Cerebellar cortex (tissue), 1 donor: ENCODE measurements around the gene TAF10.

Experiments
- DNase-seq: peaks from one replicate; pipeline ENCODE4 v3.0.0-alpha.2; 2015; ENCODE audit warnings: low spot score

Gene TAF10

DNA sequence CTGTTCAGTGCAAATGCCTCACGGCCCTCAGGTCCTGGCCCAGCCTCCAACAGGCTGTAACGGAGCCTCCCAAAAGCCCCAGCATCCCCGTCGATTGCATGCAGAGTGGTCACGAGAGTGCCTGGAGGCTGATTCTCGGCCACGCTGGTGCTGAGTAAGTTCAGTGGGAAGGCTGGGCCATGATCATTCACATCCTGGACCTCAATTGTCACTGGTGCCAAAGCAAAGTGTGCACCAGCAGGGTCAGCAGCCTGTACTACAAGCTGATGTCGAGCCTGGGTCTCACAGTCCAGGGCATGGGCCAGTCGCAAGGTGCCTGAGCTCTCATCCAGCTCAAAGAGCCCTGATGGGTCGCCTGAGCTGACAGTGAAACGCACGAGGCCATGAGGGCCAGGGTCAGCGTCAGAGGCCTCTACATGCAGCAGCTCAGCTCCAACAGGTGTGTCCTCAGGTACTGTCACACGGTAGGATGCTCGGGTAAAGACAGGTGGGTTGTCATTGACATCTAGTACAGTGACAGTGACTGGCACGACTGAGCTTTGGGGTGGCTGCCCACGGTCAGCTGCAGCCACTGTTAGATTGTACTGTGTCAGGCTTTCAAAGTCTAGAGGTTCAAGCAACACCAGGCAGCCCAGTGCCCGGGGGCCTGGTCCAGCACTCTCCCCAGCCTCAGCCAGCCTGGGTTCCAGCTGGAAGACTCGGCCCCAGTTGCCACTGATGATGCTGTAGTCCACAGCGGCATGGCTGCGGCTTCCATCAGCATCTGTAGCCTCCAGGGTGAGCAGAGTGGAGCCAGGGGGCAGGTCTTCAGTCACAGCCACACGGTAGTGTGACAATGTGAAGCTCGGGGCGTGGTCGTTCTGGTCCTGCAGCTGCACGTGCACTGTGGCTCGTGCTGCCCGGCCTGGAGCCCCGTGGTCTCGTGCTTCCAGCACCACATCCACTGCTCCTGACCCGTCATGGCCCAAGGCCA, 11.7 kb upstream of the TAF10 start:
- no peak for DNase-seq

- no peak for DNase-seq
These were observed 10.5 kb upstream of the TAF10 start for GRCh38 chr11:6622261-6623171.

DNA sequence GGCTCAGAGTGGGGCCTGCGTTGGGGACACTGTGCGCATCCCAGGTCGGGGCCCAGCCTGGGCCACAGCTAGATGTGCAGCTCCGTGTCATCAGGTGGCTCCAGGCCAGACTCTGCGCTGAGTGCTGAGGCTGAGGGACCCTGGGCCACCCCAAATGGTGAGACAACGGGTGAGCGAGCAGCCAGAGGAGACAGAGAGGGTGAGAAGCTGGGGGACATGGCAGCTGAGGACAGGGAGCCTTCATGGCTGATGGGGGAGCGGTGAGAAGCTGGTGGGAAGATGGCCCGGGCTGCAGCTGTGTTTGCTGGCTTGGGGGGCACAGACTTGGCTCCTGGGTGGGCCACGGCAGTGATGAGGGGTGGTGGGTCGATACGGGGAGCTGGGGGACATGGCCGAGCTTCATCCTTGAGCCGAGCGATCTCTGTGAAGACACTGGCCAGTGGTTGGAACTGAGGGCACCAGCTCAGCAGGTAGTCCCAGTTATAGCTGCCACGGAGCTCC, 9.7 kb upstream of the TAF10 start:
- DNase-seq, result no peak

GRCh38 chr11:6620636-6621035, 8.6 kb upstream of the TAF10 start:
- no peak for DNase-seq

- DNase-seq, result peak; percentile 99
These were observed 7.2 kb upstream of the TAF10 start, which contains the start of gene TPP1 for GRCh38 chr11:6619004-6619745. Gene TPP1 (minus strand): TSS chr11:6619422. CDS start chr11:6619400, 22 bp downstream.

- peak; percentile 33 for DNase-seq
These were observed 6.3 kb upstream of the TAF10 start for GRCh38 chr11:6618117-6619003.

- no peak for DNase-seq
These were observed 5.3 kb upstream of the TAF10 start for GRCh38 chr11:6617315-6617781.

- DNase-seq, result no peak
These were observed 4.7 kb upstream of the TAF10 start for GRCh38 chr11:6616596-6617250.

GRCh38 chr11:6615882-6616585, 4.0 kb upstream of the TAF10 start:
- no peak for DNase-seq

- no peak for DNase-seq
These were observed 3.0 kb upstream of the TAF10 start for GRCh38 chr11:6615046-6615445.

GRCh38 chr11:6614446-6614845, 2.4 kb upstream of the TAF10 start:
- DNase-seq, result no peak

GRCh38 chr11:6613496-6613895, 1.5 kb upstream of the TAF10 start:
- no peak for DNase-seq

DNA sequence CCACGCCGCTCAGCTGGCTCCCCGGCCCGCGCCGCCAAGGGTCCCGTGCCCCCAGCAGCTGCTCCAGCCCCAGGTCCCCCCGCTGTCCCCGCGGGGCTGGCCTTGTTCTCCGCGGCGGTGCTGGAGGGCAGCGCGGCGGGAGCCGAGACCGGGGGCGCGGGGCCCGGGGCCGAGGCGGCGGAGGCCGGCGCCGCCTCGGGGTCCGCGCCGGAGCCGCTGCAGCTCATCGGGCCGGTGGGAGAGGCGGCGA, 128 bp downstream of the TAF10 start:
- no peak for DNase-seq

DNA sequence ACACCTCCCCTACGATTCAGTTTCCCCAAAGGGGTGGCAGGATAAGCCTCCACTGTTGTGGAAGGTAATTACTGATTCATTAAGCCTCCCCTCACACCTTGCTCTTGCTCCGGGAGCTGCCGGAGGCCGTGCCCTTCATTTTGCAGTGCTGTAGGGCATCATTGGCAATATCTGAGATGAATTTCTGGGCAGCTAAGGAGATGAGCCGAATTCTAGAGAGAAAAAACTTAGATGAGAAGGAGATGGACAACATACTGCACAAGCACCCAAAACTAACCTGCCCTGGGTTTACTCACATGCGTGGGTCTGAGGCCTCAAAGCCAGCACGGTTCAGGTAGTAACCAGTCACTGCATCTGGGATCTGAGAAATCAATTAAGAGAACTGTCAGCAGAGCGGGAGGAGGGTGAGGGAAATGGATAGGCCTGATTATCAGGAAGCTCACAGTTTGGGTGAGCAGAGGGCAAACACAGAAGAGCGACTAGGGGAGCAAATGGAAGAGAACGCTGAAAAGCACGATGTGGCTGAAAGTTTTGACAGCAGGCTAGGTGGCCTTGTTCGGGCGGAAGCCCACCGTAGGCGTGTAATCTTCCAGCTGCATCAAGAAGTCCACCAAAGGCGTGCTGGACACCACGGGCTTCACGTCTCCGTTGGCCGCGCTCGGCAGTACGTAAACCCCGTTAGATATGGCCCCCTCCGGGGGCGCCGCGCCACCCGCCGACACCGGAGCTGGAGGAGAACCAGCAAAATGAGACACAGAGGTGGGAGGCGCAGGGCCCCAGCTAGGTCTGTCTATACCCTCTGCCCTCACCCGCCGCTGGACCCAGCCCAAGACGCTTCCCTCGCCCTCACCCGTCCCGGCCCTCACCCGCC, 689 bp downstream of the TAF10 start:
- peak; percentile 22 for DNase-seq

GRCh38 chr11:6610591-6610990, 1.4 kb downstream of the TAF10 start:
- DNase-seq, result no peak

GRCh38 chr11:6609502-6610015, 2.5 kb downstream of the TAF10 start:
- no peak for DNase-seq

DNA sequence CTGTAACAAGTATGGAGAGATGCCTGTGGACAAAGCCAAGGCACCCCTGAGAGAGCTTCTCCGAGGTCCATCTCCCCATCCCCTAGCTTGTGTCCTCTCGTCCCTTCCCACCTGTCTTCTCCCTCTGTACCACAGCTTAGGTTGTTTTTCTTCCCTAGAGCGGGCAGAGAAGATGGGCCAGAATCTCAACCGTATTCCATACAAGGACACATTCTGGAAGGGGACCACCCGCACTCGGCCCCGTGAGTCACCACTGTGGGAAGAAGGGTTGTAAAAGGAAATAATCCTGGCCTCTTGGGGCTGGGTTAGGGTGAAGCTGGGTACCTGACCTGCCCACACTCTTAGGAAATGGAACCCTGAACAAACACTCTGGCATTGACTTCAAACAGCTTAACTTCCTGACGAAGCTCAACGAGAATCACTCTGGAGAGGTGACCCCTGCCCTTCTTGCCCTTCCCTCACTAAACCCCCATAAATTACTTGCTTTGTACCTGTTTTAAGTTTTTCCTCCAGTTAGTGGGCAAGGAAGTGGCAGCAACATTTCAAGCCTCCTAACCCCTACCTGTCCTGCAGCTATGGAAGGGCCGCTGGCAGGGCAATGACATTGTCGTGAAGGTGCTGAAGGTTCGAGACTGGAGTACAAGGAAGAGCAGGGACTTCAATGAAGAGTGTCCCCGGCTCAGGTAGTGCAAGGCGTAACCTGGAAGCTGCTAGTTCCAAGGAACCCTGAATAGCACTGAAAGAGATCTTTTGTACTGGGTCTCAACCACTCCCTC, 3.1 kb downstream of the TAF10 start:
- no peak for DNase-seq

DNA sequence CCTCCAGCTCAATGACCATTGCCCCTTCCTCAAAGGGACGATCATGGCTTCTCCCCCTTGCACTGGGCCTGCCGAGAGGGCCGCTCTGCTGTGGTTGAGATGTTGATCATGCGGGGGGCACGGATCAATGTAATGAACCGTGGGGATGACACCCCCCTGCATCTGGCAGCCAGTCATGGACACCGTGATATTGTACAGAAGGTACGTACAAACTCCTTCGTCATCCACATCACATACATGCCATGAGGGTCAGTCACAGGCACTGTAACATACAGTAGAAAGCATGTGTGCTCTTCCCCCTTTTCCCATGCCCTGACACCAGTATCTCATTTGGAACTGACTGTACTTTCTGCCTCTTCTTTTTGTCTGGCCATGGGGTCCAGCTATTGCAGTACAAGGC, 4.0 kb downstream of the TAF10 start:
- DNase-seq, result no peak
